K562 (cell line): Measurements from ENCODE around the gene GUF1. TPM values are rescaled to one million over a fixed set of nuclear protein-coding genes. Genes with fewer than 3 reads are reported as not detected.
A peak's percentile ranks its signal among the peaks of the same experiment; 100 is the strongest.

Source experiments
- FOXK2 ChIP-seq, 2 experiments: fragments of 450-650 bp; IDR thresholded peaks in 1 of 2; conservative IDR thresholded peaks in 1 of 2; 2 replicates each; pipeline ENCODE4 v1.6.1; 2016; ENCODE audit warnings: low read depth in 2 of 2, mild to moderate bottlenecking in 1 of 2
- HIVEP1 ChIP-seq: fragments of 250-450 bp; sonication (Bioruptor Pico); IDR thresholded peaks from 2 replicates; pipeline ENCODE4 v1.4.0; 2020; ENCODE audit warnings: mild to moderate bottlenecking
- HNRNPUL1 ChIP-seq: fragments of 200-400 bp; formaldehyde crosslinking; IDR thresholded peaks from 2 replicates; pipeline ENCODE4 v1.6.1; 2017; ENCODE audit warnings: low read length
- POLR2A ChIP-seq: fragments of 450-650 bp; conservative IDR thresholded peaks from 2 replicates; pipeline ENCODE4 v1.6.1; 2016
- UBTF ChIP-seq, 2 experiments: IDR thresholded peaks; 2 replicates each; pipeline ENCODE4 v1.6.1; 2012; ENCODE audit warnings: improper control_type of control experiment in 2 of 2, low read depth in 2 of 2, low read length in 2 of 2, borderline replicate concordance in 1 of 2
- USF2 ChIP-seq: sonication (generic); formaldehyde crosslinking; IDR thresholded peaks from 2 replicates; pipeline ENCODE4 v1.5.0; 2020; ENCODE audit warnings: missing genetic modification reagents
- ZBTB7A ChIP-seq: IDR thresholded peaks from 2 replicates; pipeline ENCODE4 v1.6.1; 2011; ENCODE audit warnings: low read depth, mild to moderate bottlenecking, low read length, moderate library complexity, borderline replicate concordance; ENCODE audit not compliant: control insufficient read depth
- ZC3H8 ChIP-seq: fragments of 450-650 bp; IDR thresholded peaks from 2 replicates; pipeline ENCODE4 v1.6.1; 2017
- ZFX ChIP-seq: sonication (generic); formaldehyde crosslinking; IDR thresholded peaks from 2 replicates; pipeline ENCODE4 v1.8.0; 2022; ENCODE audit warnings: mild to moderate bottlenecking, missing genetic modification reagents, moderate library complexity
- polyA plus RNA-seq, 8 experiments: library from polyadenylated mRNA; depleted of rRNA in 4 of 8; stranded (reverse) in 5 of 8; unstranded in 3 of 8; fragments of >200 nt; fragmentation: Nextera tagmentation in 2 of 8; fragmentation: Illumina TruSeq in 1 of 8; extraction: Ambion mirVana in 2 of 8; extraction: Trizol in 1 of 8; gene quantifications; 2 replicates each; pipeline versions ENCODE4 v1.2.1 to v1.2.3, GENCODE V29; 2011 to 2014; ENCODE audit warnings: inconsistent platforms in 1 of 8, missing spikeins in 1 of 8
- total RNA-seq, 7 experiments: library from RNA; depleted of rRNA in 6 of 7; stranded (reverse); fragments of >200 nt in 6 of 7; fragmentation: Illumina TruSeq in 2 of 7; extraction: Trizol in 2 of 7; gene quantifications; 2 replicates each; pipeline versions ENCODE4 v1.2.1 to v1.2.3, GENCODE V29; 2011 to 2021; ENCODE audit warnings: low replicate concordance in 1 of 7
- TF ChIP-seq, protein P1 (sequence below), 2 experiments: fragments of 450-650 bp; formaldehyde crosslinking in 1 of 2; IDR thresholded peaks; 2 replicates each; pipeline versions ENCODE4 v1.4.0 to v1.6.1; 2014 to 2020; ENCODE audit warnings: mild to moderate bottlenecking in 2 of 2, borderline replicate concordance in 1 of 2, low read depth in 1 of 2
- TF ChIP-seq, protein P2 (sequence below): fragments of 450-650 bp; formaldehyde crosslinking; conservative IDR thresholded peaks from 2 replicates; pipeline ENCODE4 v1.4.0; 2022; ENCODE audit warnings: mild to moderate bottlenecking, missing genetic modification characterization
- TF ChIP-seq, protein P3 (sequence below): IDR thresholded peaks from 2 replicates; pipeline ENCODE4 v1.6.1; 2014; ENCODE audit warnings: antibody characterized with exemption

GUF1 gene
- total and polyA plus RNA-seq, 9 of the 15 experiments (the other 6 are each of a cell fraction or from before 2014, with no cell fraction given), result 8.1 to 47.5 (median 25.0) TPM

- TF ChIP-seq, protein P1, sequence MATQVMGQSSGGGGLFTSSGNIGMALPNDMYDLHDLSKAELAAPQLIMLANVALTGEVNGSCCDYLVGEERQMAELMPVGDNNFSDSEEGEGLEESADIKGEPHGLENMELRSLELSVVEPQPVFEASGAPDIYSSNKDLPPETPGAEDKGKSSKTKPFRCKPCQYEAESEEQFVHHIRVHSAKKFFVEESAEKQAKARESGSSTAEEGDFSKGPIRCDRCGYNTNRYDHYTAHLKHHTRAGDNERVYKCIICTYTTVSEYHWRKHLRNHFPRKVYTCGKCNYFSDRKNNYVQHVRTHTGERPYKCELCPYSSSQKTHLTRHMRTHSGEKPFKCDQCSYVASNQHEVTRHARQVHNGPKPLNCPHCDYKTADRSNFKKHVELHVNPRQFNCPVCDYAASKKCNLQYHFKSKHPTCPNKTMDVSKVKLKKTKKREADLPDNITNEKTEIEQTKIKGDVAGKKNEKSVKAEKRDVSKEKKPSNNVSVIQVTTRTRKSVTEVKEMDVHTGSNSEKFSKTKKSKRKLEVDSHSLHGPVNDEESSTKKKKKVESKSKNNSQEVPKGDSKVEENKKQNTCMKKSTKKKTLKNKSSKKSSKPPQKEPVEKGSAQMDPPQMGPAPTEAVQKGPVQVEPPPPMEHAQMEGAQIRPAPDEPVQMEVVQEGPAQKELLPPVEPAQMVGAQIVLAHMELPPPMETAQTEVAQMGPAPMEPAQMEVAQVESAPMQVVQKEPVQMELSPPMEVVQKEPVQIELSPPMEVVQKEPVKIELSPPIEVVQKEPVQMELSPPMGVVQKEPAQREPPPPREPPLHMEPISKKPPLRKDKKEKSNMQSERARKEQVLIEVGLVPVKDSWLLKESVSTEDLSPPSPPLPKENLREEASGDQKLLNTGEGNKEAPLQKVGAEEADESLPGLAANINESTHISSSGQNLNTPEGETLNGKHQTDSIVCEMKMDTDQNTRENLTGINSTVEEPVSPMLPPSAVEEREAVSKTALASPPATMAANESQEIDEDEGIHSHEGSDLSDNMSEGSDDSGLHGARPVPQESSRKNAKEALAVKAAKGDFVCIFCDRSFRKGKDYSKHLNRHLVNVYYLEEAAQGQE (IDR thresholded peaks at IDR 0.05; ENCODE audit: borderline replicate concordance), result 0 out of 2 replicates have a peak, but pooled peaks have one; percentile 2
- TF ChIP-seq, protein P1 (CRISPR knock-in tag; IDR thresholded peaks at IDR 0.05; ENCODE audit: low read depth), result no peak
- TF ChIP-seq USF2 (CRISPR knock-in tag) (peak; percentile 71), ZC3H8 (no peak), POLR2A (peak; percentile 84), HNRNPUL1 (no peak), ZBTB7A (peak; percentile 75), ZFX (CRISPR knock-in tag) (peak; percentile 70), UBTF (IDR thresholded peaks at IDR 0.05; ENCODE audit: borderline replicate concordance in 1 of 2, low read depth in 2 of 2, low read length in 2 of 2) (peak in 1 of 2 experiments; percentile 45; a peak in 1 of 4 replicates), HIVEP1 (CRISPR knock-in tag) (no peak), FOXK2 (conservative IDR thresholded peaks at IDR 0.05 in 1 of 2, IDR thresholded peaks at IDR 0.05 in 1 of 2; ENCODE audit: low read depth in 2 of 2) (peak in 1 of 2 experiments; percentile 65; a peak in 1 of 4 replicates)
- TF ChIP-seq, protein P2, sequence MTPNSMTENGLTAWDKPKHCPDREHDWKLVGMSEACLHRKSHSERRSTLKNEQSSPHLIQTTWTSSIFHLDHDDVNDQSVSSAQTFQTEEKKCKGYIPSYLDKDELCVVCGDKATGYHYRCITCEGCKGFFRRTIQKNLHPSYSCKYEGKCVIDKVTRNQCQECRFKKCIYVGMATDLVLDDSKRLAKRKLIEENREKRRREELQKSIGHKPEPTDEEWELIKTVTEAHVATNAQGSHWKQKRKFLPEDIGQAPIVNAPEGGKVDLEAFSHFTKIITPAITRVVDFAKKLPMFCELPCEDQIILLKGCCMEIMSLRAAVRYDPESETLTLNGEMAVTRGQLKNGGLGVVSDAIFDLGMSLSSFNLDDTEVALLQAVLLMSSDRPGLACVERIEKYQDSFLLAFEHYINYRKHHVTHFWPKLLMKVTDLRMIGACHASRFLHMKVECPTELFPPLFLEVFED, result no peak
- TF ChIP-seq, protein P3, sequence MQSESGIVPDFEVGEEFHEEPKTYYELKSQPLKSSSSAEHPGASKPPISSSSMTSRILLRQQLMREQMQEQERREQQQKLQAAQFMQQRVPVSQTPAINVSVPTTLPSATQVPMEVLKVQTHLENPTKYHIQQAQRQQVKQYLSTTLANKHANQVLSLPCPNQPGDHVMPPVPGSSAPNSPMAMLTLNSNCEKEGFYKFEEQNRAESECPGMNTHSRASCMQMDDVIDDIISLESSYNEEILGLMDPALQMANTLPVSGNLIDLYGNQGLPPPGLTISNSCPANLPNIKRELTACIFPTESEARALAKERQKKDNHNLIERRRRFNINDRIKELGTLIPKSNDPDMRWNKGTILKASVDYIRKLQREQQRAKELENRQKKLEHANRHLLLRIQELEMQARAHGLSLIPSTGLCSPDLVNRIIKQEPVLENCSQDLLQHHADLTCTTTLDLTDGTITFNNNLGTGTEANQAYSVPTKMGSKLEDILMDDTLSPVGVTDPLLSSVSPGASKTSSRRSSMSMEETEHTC, result no peak
Observed at GRCh38 chr4:44726038-44726871, 48.0 kb downstream of the GUF1 start, which contains the start of gene GNPDA2 (continued).
